GM21825 (cell line): Measurements from ENCODE around the gene TSPAN1.

Experiments
- ATAC-seq: cut with Tn5 transposase; IDR thresholded peaks from one replicate; pipeline ENCODE4 v1.9.1; 2021; ENCODE audit warnings: mild to moderate bottlenecking, moderate library complexity; ENCODE audit not compliant: unreplicated experiment

The TSPAN1 gene

GRCh38 chr1:46159516-46159915 lies 15.4 kb upstream of the TSPAN1 start:
- ATAC-seq, result no peak

GRCh38 chr1:46160212-46160611 lies 14.7 kb upstream of the TSPAN1 start:
- no peak for ATAC-seq

- no peak for ATAC-seq
Measured at GRCh38 chr1:46166521-46167462, 8.1 kb upstream of the TSPAN1 start.

DNA sequence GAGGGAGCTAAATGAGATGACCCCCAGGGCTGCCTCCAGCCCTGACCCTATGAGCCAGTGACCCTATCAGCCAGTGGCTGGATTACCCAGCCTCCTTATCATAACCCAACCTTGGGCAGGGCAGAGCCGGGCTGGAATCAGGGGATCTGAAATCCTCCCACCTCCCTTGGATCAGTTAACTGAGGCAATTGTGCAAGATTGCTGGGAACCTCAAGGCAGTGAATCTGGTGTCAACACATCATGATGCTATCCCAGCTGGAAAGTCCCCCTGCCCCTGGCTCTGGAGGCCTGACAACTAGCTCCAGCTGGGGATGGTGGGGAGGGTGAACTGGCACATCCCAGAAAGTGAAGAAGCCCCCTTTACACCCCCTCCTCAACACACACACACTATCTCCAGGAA lies 6.4 kb upstream of the TSPAN1 start:
- ATAC-seq, result no peak

DNA sequence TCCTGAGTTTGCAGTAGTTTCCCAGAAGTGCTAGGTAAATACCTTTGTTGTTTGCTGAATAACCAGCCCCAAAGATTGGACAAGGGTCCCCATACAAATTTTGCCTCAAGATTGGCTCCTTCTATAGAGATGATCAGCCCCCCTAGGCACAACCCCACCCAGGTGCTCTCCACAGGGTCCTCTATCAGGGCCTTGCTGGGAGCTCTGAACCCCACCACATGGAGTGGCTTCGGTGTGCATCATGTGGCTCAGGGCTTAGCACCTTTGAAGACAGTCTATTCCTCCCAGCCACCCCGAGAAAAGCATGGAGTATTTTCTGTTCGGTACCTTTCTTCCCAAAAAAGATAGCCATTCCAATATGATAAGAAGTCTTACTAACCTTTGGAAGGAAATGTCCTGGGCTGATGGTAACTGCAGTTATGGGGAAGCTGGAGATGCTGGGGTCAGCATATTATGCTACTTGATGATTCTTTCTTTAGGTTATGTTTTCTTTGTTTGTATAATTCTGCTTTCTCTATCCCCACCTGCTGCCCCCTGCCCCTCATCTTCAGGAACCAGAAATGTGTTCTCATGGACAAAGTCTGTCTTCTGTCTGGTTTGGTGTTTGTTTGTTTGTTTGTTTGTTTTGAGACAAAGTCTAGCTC lies 5.0 kb upstream of the TSPAN1 start:
- no peak for ATAC-seq

- no peak for ATAC-seq
Measured at GRCh38 chr1:46171351-46171750, 3.5 kb upstream of the TSPAN1 start.

GRCh38 chr1:46171871-46172270 lies 3.0 kb upstream of the TSPAN1 start:
- no peak for ATAC-seq

DNA sequence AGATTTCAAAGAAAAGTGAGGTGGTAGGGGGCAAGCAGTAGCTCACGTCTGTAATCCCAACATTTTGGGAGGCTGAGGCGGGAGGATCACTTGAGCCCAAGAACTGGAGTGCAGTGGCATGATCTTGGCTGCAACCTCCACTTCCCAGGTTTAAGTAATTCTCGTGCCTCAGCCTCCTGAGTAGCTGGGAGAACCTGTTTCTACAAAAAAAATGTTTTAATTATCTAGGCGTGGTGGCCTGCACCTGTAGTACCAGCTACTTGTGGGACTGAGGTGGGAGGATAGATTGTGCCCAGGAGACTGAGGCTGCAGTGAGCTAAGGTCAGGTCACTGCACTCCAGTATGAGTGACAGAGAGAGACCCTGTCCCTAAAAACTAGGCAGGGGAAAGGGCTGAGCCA lies 2.6 kb upstream of the TSPAN1 start:
- ATAC-seq, result no peak

GRCh38 chr1:46173361-46173856 lies 1.5 kb upstream of the TSPAN1 start:
- no peak for ATAC-seq

GRCh38 chr1:46175243-46175642 lies 356 bp downstream of the TSPAN1 start:
- no peak for ATAC-seq

DNA sequence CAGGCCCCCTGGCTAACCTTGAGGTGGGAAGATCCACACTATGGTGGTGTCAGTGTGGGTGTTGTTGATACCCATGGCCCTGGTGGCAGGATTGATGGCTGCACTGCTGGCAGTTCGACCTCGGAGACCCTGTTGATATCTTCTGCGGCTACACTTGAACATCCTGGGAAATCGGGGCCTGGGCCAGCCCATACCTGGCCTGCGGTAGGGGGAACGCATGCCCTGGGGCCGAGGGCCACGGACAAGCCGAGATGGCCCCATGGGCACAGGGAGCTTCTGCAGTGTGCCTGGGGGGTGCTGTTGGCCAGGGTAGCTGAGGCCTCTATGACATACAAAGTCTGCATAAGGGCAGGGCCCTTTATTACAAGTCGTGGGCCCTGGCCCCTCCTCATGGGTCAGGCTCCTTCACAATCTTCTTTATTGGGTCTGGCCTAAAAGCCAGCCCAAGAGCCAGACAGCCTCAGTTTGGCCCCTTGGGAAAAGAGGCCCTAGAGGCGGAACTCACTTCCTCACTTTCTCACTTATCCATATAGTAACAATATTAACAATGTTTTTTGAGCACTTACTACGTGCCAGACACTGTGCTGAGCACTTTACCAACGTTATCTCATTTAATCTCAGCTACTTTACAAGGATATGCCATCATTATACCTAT lies 1.5 kb downstream of the TSPAN1 start, which contains the start of gene P3R3URF:
Gene P3R3URF (minus strand): TSS at position 278 of the 655 bp plus-strand sequence. CDS start 17 bp downstream, at position 261.
- no peak for ATAC-seq

GRCh38 chr1:46179138-46180081 lies 4.5 kb downstream of the TSPAN1 start:
- ATAC-seq, result no peak

GRCh38 chr1:46180082-46180616 lies 5.3 kb downstream of the TSPAN1 start:
- ATAC-seq, result no peak

DNA sequence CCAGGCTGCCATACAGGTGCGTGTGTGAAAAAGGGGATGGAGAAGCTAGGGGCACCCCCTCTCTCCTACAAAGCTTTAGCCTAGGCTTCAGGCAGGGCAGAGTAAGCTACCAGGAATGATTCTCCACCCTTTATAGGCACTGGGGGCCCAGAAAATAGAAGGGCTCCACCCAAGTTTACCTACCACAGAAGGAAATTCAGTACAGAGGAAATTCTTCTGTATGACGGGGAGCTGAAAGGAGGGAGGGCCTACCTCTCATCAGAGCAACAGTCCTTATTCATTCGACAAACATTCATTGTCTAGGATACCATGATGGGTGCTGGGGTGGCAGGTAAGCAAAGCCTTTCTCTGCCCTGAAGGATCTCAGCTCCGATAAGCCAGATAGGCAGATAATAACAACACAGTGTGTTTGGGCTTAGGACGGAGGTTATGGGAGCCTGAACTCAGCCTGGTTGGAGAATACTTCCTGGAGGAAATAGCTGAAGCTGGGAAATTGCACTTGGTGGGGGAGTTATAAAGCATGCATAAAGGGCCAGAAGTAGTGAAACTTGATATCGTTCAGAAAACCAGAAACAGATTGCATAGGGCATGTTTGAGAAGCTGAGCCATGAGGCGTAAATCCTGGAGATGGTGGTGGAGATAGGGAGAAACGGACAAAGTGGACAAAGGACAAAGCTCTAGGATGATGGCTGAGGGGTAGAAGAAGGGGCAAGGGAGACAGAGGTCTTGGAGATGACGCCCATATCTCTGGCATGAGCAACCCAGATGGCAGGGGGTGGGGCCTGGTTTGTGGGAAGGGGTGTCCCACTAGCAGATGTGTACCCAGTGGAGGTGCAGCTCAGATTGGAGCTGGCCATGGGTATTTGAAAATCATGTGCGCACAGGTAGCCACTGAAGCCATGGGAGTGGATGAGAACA lies 6.7 kb downstream of the TSPAN1 start:
- no peak for ATAC-seq

DNA sequence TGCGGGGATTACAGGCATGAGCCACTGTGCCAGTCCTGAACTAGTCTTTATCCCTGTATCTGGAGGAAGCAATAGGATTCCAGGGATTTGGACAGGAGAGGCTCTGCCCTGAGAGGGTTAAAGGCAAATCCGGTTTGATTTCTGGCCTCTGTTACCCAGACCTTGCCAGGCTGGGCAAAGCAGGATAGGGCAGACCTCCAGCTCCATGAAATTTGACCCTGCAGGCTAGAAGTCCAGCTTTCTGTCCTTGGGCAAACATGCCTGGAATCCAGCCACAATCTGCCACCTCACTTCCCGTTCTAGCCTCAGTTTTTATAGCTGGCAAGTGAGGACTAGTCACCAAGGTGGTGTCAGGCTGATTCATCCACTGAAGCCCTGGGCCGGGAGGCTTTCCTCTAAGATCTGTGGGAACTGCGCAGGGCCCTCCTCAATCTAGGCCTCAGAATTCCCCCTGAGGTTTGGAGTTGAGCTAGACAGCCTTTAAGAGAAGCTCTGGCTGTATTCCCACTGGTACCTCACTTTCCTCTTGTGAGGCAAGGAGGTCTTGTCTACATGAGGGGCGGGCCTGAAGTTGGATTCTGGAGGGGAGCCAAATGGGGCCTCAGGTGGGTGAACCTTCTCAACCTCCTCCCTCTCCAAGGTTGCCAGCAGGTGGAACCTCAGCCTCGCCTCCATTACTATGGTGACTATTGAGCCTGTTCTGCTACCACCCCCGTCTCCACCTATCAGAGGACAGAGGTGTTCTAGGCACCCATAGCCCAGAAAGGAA lies 8.4 kb downstream of the TSPAN1 start:
- ATAC-seq, result no peak

DNA sequence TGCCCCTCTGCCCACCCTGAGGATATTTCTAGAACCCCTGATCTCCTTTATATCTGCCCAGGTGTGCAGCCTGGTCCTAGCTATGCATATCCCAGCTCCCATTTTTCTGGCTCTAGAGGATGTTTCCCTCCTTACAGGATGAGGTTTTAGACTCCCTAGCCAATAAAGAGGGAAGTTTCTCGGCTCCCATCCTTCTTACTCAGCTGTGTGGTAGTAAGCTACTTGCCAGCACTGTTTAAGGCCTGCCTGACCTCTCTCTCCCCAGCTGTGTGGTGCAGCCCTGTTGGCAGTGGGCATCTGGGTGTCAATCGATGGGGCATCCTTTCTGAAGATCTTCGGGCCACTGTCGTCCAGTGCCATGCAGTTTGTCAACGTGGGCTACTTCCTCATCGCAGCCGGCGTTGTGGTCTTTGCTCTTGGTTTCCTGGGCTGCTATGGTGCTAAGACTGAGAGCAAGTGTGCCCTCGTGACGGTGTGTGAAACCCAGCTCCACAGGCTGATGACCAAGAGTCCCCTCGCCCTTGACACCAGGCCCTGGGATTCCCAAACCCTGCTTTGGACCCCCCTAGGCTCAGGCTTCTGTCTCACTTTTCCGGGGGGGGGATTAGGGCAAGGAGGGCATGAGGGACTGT lies 9.2 kb downstream of the TSPAN1 start:
- no peak for ATAC-seq

DNA sequence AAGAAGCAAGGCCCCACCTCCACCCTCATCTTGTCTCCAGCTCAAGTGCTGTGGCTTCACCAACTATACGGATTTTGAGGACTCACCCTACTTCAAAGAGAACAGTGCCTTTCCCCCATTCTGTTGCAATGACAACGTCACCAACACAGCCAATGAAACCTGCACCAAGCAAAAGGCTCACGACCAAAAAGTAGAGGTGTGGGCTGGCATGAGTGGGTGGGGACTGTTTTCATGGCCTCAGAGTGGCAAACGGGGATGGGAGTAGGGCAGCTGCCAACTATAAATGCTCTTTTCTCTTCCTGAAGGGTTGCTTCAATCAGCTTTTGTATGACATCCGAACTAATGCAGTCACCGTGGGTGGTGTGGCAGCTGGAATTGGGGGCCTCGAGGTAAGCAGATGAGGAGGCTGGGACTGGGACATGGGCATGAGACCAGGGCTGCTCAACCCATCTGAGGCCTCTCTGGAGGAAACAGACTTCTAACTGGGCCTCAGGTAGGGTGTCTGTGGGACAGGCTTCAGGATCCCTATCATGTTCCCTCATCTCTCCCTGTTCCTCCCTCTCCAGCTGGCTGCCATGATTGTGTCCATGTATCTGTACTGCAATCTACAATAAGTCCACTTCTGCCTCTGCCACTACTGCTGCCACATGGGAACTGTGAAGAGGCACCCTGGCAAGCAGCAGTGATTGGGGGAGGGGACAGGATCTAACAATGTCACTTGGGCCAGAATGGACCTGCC lies 10.2 kb downstream of the TSPAN1 start:
- ATAC-seq, result no peak
